HG03469 (cell line): ENCODE measurements around the gene GIMD1.
A peak's percentile ranks its signal among the peaks of the same experiment; 100 is the strongest.
"Not testable (repeated sequence)": the region's sequence is repeated elsewhere in the genome, so short reads cannot be mapped to it uniquely, and the experiment has no call there.

Experiments used
- ATAC-seq: cut with Tn5 transposase; IDR thresholded peaks from one replicate; pipeline ENCODE4 v1.9.1; 2021; ENCODE audit warnings: mild to moderate bottlenecking, moderate library complexity, moderate number of reproducible peaks; ENCODE audit not compliant: unreplicated experiment

GIMD1 gene

GRCh38 chr4:106368678-106369077 lies at the start of gene GIMD1:
TSS of gene GIMD1 (minus strand) at chr4:106368778. CDS start at chr4:106367435, 1,343 bp downstream.
- ATAC-seq: no peak

DNA sequence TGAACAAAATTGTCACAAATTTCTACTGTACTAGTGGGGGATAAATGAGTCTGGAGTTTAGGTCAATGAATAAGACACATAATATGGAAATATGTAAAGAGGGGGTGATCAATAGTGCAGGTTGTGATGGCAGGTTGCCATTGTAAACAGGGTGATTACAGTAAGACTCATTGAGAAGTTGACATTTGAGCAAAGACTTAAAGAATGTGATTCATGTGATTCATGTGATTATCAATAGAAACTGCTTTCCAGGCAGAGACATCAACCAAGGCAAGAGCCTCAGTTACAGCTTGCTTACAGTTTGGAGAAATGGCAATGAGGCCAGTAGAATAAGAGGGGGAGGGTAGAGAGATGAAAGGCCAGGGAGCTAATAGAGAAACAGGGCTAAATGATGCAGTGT lies 45.8 kb upstream of the GIMD1 start:
- ATAC-seq: no peak

DNA sequence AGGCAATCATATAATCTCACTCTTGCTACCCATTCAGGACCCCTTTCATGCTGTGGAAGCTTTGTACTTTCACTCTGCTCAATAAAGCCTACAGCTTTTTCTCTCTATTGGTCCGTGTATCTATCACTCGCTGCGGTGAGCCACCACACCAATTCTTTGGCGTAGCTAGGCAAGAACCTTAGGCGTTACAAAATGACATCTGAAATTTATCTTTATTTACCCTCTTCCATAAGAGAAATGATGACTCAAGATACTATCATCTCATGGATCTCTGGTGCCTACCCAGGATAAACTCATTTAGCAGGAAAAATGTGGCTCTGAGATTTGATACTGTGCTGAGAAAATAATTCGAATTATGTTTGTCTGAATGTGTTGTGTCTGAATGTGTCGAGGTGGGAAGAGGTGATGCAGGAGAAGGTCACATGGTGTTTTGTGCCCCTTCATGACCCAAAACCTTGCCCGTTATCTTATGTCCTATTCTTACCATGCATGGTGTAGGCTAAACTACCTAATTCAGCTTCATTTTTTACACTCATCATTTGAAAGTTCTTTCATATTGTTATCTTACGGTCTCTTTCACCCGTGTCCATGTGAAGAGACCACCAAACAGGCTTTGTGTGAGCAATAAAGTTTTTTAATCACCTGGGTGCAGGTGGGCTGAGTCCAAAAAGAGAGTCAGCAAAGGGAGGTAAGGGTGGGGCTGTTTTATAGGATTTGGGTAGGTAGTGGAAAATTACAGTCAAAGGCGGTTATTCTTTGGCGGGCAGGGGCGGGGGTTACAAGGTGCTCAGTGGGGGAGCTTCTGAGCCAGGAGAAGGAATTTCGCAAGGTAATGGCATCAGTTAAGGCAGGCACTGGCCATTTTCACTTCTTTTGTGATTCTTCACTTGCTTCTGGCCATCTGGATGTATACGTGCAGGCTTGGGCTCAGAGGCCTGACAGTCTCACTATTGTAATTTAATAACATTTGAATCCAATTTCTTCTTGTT lies 41.6 kb upstream of the GIMD1 start:
- no peak for ATAC-seq

DNA sequence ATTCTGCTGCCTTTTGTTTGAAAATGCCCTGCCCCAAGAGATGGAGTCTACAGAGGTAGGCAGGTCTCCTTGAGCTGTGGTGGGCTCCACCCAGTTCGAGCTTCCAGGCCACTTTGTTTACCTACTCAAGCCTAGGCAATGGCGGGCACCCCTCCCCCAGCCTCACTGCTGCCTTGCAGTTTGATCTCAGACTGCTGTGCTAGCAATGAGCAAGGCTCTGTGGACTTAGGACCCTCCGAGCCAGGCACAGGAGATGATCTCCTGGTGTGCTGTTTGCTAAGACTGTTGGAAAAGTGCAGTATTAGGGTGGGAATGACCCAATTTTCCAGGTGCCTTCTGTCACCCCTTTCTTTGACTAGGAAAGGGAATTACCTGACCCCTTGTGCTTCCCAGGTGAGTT lies 39.4 kb upstream of the GIMD1 start:
- ATAC-seq: not testable (repeated sequence)

- no peak for ATAC-seq
Measured at GRCh38 chr4:106401157-106401556, 32.6 kb upstream of the GIMD1 start.

DNA sequence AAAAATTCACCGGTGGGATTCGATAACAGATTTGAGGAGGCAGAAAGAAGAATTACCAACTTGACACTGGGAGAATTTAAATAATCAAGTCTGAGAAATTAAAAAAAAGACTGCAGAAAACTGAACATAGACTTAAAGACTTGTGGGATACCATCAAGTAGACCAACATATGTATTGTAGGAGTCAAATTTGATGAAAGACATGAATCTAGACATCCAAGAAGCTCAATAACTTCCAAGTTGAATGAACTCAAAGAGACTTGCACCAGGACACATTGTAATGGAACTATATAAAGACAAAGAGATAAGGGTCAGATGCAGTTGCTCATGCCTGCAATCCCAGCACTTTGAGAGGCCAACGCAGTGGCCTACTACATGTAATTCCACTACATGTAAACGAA lies 30.3 kb upstream of the GIMD1 start:
- not testable (repeated sequence) for ATAC-seq

GRCh38 chr4:106395582-106395981 lies 27.0 kb upstream of the GIMD1 start:
- ATAC-seq: no peak

DNA sequence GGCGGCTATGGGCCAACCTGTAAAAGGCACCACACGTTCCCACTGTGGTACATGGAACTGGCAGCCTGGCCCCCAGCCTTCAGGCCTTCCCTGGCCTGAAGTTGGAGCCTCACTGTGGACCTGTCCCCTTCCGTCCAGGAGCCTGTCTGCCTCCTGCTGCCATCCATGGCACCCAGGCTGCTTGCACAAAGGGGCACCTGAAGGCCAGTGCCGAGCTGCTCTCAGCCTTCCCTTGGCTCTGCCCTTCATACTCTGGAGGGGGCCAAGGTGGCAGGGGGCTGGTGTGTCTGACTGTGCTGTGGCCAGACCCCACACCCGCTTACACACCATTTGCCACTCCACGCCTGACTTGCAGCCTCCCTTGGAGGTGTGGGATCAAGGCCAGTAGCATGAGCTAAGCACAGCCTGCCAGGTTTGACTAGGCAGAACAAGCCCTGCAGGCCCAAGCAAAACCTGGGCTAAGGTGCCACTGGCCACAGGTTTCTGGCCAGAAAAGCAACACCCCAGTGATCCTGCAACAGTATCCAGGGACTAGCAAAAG lies 17.3 kb upstream of the GIMD1 start:
- no peak for ATAC-seq

DNA sequence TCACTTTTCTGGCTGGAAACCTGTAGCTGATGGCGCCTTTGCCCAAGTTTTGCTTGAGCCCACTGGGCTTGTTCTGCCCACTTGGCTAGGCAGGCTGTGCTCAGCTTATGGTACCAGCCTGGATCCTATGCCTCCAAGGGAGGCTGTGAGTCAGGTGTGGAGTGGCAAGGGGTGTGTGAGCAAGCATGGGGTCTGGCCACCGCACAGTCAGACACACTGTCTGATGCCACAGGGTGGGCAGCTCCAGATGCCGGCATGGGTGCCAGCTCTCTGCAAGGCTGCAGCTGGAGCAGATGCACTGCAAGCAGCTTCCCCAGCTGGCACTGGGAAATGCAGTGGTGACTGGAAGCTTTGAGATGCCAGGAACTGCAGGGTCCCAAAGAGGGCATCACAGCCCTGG lies 16.3 kb upstream of the GIMD1 start:
- no peak for ATAC-seq

GRCh38 chr4:106380179-106380578 lies 11.6 kb upstream of the GIMD1 start:
- no peak for ATAC-seq

DNA sequence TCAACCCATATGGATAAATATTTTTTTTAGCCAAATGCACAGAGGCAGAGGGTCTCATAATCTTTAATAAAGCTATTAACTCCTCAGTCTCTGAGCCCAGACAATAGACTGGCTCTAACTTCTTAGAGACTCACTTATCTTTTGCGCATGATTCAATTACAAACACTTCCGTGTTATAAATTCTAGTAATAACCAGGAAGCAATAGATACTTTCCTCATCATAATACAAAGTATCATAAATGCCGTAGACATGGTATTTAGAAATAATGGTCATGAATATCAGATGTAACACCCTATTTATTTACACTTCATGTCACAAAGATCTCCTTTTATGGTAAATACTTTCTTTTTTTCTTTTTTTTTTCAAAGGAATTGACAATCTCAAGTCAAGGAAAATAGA lies 4.4 kb upstream of the GIMD1 start:
- no peak for ATAC-seq

GRCh38 chr4:106371161-106371560 lies 2.6 kb upstream of the GIMD1 start:
- ATAC-seq: no peak

DNA sequence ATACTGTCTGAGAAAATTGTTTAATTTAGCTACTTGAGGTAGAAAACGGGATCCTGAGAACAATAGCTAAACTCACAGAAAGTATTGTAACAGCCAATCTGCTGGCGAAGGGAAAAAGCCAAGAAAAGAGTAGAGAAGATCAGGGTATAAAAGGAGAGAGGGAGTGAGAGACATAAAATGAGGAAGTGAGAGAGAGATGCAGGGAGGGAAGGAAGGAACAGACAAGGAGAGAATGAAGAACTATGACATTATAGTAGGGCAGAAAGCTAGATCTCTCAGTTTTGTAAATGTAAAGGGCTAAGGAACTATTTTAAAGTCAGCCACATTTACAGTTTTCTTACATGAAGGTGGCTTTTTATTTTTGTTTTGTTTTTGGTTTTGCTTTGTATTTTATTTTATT lies 1.6 kb upstream of the GIMD1 start:
- no peak for ATAC-seq

GRCh38 chr4:106369456-106370060 lies 980 bp upstream of the GIMD1 start:
- ATAC-seq: peak; percentile 80

DNA sequence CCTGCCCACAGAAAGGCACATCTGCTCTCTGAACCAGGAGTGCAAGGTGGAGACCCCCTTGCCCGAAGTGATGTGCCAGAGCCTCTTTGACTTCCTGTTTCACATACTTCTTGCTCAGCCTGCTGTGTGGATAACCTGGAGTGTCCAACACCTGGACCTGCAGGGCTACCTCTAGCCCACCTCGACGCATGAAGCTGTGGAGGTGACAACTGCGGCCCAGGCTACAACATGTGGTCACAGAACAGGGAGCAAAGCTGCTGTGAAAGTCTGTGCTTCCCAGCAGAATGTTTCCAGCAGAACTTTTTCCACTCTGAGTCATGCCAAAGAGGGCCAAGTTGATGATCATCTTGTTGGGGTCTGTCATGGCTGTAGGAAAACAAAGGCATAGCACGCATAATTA lies 1.5 kb downstream of the GIMD1 start:
- no peak for ATAC-seq

- no peak for ATAC-seq
Measured at GRCh38 chr4:106366026-106366425, 2.6 kb downstream of the GIMD1 start.

DNA sequence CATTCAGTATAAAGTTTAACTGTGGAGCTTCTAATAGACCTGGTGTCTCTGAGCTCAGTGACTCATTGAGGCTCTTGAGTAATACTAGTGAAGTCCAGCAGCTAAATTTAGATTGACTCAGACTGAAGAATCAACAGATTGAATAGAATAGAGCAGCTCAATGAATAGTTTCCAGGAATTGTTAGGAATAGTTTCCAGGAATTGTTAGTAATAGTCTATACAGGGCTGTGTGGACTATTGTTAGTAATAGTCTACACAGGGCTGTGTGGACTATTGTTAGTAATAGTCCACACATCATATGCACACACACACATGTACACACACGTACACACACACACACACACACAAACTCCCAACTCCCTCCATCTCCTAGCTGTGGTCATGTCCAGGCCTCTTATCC lies 3.0 kb downstream of the GIMD1 start:
- no peak for ATAC-seq

DNA sequence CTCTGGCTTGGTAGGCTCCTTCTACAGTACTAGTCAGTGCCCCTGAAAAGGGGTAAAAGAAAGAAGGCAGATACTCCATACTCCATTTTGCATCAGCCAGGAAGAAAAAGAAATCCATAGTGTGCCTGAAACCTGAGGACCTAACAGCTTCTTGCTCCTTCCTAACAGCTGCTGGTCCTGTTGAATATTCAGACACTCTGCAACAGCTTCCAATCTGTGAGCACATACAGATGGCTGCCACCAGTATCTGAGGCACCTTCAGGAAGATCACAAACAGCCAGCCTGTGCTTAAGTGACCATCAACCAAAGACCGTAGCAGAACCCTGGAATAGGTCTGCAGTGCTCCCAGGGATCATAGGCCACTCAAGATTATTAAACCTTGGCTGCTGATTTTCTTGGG lies 4.3 kb downstream of the GIMD1 start:
- ATAC-seq: no peak

GRCh38 chr4:106362086-106362825 lies 6.3 kb downstream of the GIMD1 start:
- no peak for ATAC-seq

DNA sequence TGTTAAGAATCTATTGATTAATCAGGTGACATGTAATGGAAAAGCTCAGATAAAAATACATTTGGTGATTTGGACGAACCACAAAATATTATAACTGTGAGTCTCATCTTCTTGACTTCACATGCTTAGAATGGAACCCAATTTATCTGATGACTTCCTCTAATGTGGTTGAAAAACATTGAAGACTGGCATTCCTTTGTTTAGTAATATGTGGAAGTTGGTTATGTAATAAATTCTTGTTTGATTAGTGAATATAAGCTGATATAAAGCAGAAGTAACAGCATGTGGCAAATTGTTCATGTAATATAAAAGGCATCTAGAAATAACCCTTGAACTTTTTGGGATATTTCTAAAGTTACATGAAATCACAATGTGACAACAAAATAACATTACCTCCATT lies 9.7 kb downstream of the GIMD1 start:
- ATAC-seq: no peak

DNA sequence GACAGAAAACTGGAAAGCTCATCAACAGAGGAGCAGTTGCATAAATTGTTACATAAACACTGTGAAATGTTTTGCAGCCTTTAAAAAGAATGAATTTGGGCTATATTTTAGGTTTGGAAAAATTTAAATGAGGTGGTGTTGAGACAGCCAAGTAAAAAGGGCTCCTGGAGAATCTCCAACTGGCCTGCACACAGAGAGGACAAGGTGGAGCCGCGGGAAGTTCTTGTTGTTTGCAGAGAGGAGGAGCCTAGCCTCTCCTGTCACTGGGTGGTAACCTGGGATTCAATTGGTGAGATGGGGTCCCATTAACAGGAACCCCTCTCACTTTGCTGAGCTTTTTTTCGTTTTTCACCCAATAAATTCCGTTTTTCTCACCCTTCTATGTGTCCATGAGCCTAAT lies 13.4 kb downstream of the GIMD1 start:
- no peak for ATAC-seq
